Fibroblast of the aortic adventitia (primary cell): ENCODE measurements around the gene ZBTB43. TPM values are rescaled to one million over a fixed set of nuclear protein-coding genes. Genes with fewer than 3 reads are reported as not detected.

Experiments used
- DNase-seq: peaks from one replicate; pipeline ENCODE4 v3.0.0-alpha.2; 2010; ENCODE audit warnings: low read depth
- H3K4me3 ChIP-seq: 2 replicates; pipeline ENCODE4 v1.5.1; 2011; ENCODE audit warnings: low read depth, mild to moderate bottlenecking, control low read depth, low read length, moderate library complexity
- CTCF ChIP-seq: IDR thresholded peaks from 2 replicates; pipeline ENCODE4 v1.5.1; 2011; ENCODE audit warnings: mild to moderate bottlenecking, low read length, control low read depth, inconsistent platforms; ENCODE audit not compliant: insufficient read depth
- total RNA-seq: library from RNA; depleted of rRNA; stranded (reverse); fragments of >200 nt; gene quantifications from 2 replicates; pipeline ENCODE4 v1.2.3, GENCODE V29; 2012; ENCODE audit warnings: low replicate concordance

ZBTB43 gene
- total RNA-seq, 1 donor: 11.1 TPM

DNA sequence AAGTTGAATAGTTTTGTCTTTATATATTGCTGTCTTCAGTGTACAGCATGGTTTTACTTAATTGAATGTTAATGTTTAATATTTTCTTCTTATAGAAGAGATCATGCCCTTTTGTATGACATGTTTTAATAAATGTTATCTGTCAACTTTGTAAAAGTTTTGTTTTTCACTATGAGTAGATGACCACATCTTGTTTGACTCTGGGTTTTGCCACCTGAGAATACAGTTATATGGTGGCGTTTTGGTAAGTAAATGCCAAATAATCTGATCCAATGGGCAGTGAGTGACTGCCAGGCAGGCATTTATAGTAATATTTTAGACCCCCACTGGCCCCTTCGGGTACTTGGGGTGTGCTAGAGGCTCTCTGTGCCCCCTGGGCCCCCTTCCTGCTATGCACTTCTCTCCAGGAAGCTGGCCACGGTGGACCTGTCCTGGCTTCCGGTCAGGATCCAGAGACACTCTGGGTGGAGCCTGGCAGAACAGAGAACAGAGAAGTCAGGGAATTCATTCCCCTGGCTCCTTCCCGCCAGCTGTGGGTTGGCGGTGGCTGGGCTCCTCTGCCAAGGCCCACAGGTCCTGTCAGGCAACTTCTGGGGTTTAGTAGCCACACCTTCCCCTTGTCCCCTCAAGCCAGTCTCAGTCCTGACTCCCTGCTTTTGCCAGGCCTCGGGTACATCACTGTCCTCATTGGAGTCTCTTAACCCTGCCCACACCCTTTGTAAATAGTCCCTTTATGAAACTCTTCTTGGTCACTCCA, 33.4 kb downstream of the ZBTB43 start:
- no peak for TF ChIP-seq CTCF
- H3K4me3 ChIP-seq: no peak overlapping the region
- DNase-seq: no peak

DNA sequence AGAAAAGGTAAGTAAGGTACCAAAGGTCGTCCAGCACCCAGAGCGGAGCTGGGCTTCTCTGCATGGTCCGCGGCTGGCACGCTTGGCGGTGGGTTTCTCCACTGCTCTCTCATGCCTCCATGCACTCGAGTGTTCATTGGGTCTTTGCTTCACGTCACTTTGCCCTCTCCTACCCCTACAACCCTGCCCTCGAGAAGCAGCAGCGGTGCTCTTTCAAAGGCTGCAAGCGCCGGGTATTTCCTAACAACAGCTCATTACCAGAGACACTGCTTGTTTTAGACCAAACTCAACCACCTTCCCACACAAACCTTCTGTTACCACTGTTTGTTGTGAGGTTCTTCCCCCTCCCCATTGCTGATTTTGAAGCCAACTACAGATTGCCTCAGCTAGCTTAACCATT, 34.1 kb downstream of the ZBTB43 start:
- H3K4me3 ChIP-seq: no peak overlapping the region
- no peak for TF ChIP-seq CTCF
- DNase-seq: no peak

- H3K4me3 ChIP-seq: no peak overlapping the region
- TF ChIP-seq CTCF: no peak
- DNase-seq: no peak
Observed at GRCh38 chr9:126839301-126839700, 34.5 kb downstream of the ZBTB43 start.

- H3K4me3 ChIP-seq: no peak overlapping the region
- TF ChIP-seq CTCF: no peak
- no peak for DNase-seq
Observed at GRCh38 chr9:126842220-126842842, 37.5 kb downstream of the ZBTB43 start.

GRCh38 chr9:126842977-126843799, 38.3 kb downstream of the ZBTB43 start:
- no peak for DNase-seq
- TF ChIP-seq CTCF: no peak
- H3K4me3 ChIP-seq: no peak overlapping the region

- no peak for TF ChIP-seq CTCF
- peak; percentile 60 for DNase-seq
- H3K4me3 ChIP-seq: no peak overlapping the region
Observed at GRCh38 chr9:126844085-126844484, 39.2 kb downstream of the ZBTB43 start.
